Spinal cord (tissue), 10 donors: ENCODE data around the gene GPR37. TPM values are rescaled to one million over a fixed set of nuclear protein-coding genes. Genes with fewer than 3 reads are reported as not detected.
A peak's percentile ranks its signal among the peaks of the same experiment; 100 is the strongest.

Experiments used
- DNase-seq, 6 donors: peaks; one replicate each; pipeline versions ENCODE4 v3.0.0 to v3.0.0-alpha.2; 2013 to 2015; ENCODE audit warnings: low spot score in 6 of 6, low read depth in 4 of 6
- H3K27ac ChIP-seq: one replicate; pipeline ENCODE4 v1.5.1; 2013; ENCODE audit warnings: low read depth, low read length, control low read depth
- H3K27me3 ChIP-seq: one replicate; pipeline ENCODE4 v1.6.1; 2013; ENCODE audit warnings: low read length; ENCODE audit not compliant: control insufficient read depth, insufficient read depth
- H3K36me3 ChIP-seq: one replicate; pipeline ENCODE4 v1.6.1; 2013; ENCODE audit warnings: low read length; ENCODE audit not compliant: control insufficient read depth, insufficient read depth
- H3K4me1 ChIP-seq: one replicate; pipeline ENCODE4 v1.6.1; 2013; ENCODE audit warnings: low read length; ENCODE audit not compliant: control insufficient read depth, insufficient read depth
- H3K4me3 ChIP-seq: one replicate; pipeline ENCODE4 v1.5.1; 2013; ENCODE audit warnings: low read depth, low read length, control low read depth
- H3K9me3 ChIP-seq: one replicate; pipeline ENCODE4 v1.6.1; 2013; ENCODE audit warnings: low read length; ENCODE audit not compliant: control insufficient read depth, insufficient read depth
- WGBS: methylation state at CpG from one replicate; pipeline ENCODE4 v1.1.5; 2013; ENCODE audit warnings: missing lambda C conversion rate; ENCODE audit not compliant: insufficient coverage; 5-methylcytosine and 5-hydroxymethylcytosine counted together
- polyA plus RNA-seq, 2 donors: library from polyadenylated mRNA; unstranded; fragments of 120-200 nt; gene quantifications; one replicate each; pipeline ENCODE4 v1.2.1, GENCODE V29; 2013; ENCODE audit not compliant: insufficient read length in 2 of 2
- total RNA-seq, 2 donors: library from RNA; depleted of rRNA in 1 of 2; stranded (reverse); fragments of 120-200 nt in 1 of 2; fragments of >200 nt in 1 of 2; gene quantifications; one replicate each; pipeline versions ENCODE4 v1.2.3 to v1.2.4, GENCODE V29; 2013 to 2014
- donor health status: healthy.

GPR37 gene
- total and polyA plus RNA-seq, 4 donors = 14.1 to 38.8 (median 22.8) TPM

DNA sequence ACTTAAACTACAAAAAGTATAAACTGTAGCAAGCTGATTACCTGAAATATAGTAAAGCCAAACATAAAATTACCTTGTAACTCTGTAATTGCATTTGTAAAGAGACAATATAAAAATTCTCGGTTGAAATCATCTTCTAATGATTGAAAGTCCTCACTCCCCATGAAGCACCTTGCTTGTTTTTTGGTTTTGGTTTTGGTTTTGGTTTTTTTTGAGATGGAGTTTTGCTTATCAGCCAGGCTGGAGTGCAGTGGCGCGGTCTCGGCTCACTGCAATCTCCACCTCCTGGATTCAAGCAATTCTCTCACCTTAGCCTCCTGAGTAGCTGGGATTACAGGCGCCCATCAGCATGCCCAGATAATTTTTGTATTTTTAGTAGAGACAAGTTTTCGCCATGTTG is 33.9 kb upstream of the GPR37 start:
- Histone ChIP-seq H3K36me3 (no peaks in the 10 kb centered on the region), H3K4me1 (no peaks in the 10 kb centered on the region), H3K27ac (no peak overlapping the region), H3K4me3 (no peak overlapping the region), H3K27me3 (no peaks in the 10 kb centered on the region), H3K9me3 (no peaks in the 10 kb centered on the region)
- WGBS = 100% methylated on average over 1 of the region's 6 CpGs
- DNase-seq = no peak

DNA sequence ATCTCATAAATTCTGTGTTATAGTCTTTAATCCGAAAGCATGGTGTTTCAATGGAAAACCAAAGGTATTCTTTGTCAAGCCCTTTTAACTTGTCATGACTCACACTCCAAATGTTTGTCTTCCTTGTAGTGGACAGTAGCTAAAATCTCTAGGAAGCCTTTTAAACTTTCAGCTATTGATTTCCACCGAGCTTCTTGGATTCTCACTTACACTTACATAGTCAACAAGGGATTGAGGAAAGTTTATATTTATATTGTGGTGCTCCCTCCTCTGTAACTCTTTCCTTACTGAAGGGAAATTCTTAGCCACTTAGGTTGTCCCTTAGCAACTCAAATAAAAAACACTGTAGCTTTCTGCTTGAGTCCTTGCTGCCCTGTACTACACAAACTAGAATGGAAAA is 31.2 kb upstream of the GPR37 start:
- H3K36me3 ChIP-seq = no peaks in the 10 kb centered on the region
- no peaks in the 10 kb centered on the region for H3K9me3 ChIP-seq
- no peak overlapping the region for H3K27ac ChIP-seq
- no CpG with 5 or more reads among the region's 2 CpGs for WGBS
- DNase-seq = no peak
- H3K27me3 ChIP-seq = no peaks in the 10 kb centered on the region
- no peaks in the 10 kb centered on the region for H3K4me1 ChIP-seq
- H3K4me3 ChIP-seq = no peak overlapping the region

DNA sequence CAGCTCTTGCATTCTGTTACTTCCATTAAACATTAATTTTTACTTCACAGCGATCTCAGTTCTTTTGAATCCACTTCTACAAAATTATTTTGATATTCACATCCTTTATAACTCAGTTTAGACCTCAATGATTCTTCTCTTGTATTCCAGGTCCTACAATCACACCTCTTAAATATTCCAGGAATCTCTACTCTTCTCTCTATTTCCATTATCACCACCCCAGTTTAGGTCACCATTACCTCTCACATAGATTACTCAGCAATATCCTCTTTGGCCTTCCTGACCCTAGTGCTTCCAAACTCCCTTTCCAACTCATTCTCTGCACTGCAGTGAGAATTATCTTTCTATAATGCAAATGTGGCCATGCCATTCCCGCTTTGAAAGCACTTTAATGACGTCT is 27.1 kb upstream of the GPR37 start:
- Histone ChIP-seq H3K4me3 (no peak overlapping the region), H3K4me1 (no peaks in the 10 kb centered on the region), H3K27ac (no peak overlapping the region), H3K27me3 (no peaks in the 10 kb centered on the region), H3K36me3 (no peaks in the 10 kb centered on the region), H3K9me3 (no peaks in the 10 kb centered on the region)
- 91% methylated on average over 3 of the region's 3 CpGs for WGBS
- no peak for DNase-seq

DNA sequence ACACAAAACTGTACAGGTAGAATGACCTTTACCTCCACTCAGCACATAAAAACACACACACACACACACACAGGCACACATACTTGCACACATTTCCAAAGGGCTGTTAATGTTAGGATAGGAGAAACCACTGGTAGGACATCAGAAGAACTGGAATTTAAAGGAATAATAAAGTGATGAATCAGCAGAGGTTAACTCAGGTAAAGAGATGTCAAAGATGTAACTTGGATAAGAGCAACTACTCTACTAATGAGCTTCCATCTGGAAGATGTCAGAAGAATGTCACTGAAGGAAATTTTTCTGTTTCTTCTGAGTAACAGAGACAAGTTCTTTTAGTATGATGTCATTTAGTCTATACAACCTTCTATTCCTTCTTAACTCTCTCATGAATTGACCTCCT is 26.4 kb upstream of the GPR37 start:
- Histone ChIP-seq H3K27ac (no peak overlapping the region), H3K27me3 (no peaks in the 10 kb centered on the region), H3K36me3 (no peaks in the 10 kb centered on the region), H3K9me3 (no peaks in the 10 kb centered on the region), H3K4me1 (no peaks in the 10 kb centered on the region), H3K4me3 (no peak overlapping the region)
- no peak for DNase-seq

DNA sequence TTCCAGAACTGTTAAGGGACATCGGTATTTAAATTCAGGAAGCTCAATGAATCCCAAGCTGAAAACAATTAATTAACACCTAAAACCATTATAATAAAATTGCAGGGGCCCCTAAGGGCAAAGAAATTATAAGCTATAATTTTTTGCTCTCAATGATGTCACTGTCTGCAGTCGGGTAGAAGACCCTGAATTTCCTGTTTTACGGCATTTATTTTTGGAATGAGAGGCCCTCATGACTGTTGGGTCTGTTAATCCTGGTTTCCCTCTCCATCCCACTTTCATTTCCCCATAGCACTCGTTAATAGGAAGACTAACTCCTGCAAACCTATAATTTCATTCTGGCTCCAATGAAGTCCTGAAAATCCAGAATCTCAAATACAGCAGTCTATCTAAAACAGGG is 25.8 kb upstream of the GPR37 start:
- Histone ChIP-seq H3K36me3 (no peaks in the 10 kb centered on the region), H3K27ac (no peak overlapping the region), H3K27me3 (no peaks in the 10 kb centered on the region), H3K4me3 (no peak overlapping the region), H3K9me3 (no peaks in the 10 kb centered on the region), H3K4me1 (no peaks in the 10 kb centered on the region)
- no peak for DNase-seq
- WGBS = 83% methylated on average over 2 of the region's 4 CpGs

DNA sequence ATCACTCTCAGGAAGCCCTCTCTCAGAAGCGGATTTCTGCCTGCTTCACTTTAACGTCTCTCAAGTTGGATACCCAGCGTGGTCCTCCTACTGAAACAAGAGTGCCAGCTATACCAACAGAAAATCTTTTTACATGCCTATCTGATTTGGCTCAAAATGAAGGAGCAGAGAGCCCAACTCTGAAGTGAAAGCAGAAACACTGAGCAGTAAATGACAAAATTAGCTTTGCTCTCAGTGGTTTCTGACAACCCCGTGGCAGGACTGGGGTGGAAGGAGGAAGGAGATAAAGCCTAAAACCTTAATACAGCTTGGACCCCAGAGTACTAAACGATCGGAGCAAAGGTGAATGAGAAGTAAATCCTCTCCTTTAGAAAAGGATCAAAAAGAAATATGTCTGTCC is 25.1 kb upstream of the GPR37 start:
- Histone ChIP-seq H3K27me3 (no peaks in the 10 kb centered on the region), H3K4me1 (no peaks in the 10 kb centered on the region), H3K4me3 (no peak overlapping the region), H3K36me3 (no peaks in the 10 kb centered on the region), H3K27ac (no peak overlapping the region), H3K9me3 (no peaks in the 10 kb centered on the region)
- no peak for DNase-seq
- 93% methylated on average over 3 of the region's 6 CpGs for WGBS

DNA sequence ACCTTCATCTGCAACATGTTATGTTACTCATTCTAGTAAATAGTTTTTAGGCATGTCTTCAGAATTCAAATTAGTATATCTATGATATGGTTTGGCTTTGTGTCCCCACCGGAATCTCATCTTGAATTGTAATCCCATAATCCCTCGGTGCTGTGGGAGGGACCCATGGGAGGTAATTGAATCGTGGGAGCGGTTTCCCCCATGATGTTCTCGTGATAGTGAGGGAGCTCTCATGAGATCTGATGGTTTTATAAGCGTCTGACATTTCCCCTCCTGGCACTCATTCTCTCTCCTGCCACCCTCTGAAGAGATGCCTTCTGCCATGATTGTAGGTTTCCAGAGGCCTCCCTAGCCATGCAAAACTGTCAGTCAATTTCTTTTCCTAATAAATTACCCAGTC is 20.4 kb upstream of the GPR37 start:
- DNase-seq = no peak
- Histone ChIP-seq H3K27me3 (no peaks in the 10 kb centered on the region), H3K4me1 (no peaks in the 10 kb centered on the region), H3K9me3 (no peaks in the 10 kb centered on the region), H3K4me3 (no peak overlapping the region), H3K27ac (no peak overlapping the region), H3K36me3 (no peaks in the 10 kb centered on the region)
- WGBS = no CpG with 5 or more reads among the region's 6 CpGs

DNA sequence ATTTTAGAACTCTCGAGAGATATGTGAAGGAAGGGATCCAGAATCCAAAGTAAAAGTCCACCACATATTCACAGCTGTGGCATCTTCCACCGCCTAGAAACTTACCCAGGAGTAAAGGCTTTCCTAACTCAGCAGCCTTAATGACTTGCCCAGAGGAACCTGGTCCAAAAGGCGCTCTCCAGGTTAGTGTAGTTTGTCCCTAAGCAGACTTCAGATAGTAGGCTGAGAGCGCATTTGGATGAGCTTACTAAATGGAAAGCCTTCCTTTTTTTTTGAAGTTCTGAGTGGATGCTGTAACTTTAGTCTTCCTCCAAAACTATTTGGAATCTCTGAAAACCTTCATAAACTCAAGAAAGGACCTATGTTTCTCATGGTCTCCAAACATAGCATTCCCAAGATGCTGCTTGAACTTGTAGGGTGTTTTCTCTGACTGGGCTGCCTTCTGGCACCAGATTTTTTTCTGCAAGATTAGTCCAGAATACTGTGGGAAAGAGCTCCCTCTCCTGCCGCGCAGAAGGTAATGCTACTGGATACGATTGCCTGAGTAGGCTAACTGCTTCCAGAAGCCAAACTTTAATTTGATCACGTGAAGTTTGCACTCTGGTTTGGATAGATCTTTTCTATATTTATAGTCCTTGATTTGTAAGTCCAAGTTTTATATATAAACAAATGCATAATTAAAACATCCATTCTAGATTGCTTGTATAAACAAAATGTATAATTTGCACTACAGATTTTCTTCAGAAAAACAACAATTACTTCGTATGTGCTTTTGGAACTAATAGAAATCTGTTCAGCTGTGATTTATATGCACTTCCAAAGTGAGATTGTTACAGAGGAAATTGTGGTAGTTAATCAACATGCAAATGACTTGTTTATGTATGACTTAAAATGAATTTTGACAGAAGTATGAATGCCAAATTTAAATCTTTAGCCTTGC is 19.6 kb upstream of the GPR37 start:
- H3K4me3 ChIP-seq = no peak overlapping the region
- DNase-seq = peak in 4 of 6 donors; percentile 44 to 90 (median 67)
- no peaks in the 10 kb centered on the region for H3K27me3 ChIP-seq
- WGBS = 0% methylated on average over 1 of the region's 9 CpGs
- no peaks in the 10 kb centered on the region for H3K9me3 ChIP-seq
- no peaks in the 10 kb centered on the region for H3K36me3 ChIP-seq
- no peak overlapping the region for H3K27ac ChIP-seq
- no peaks in the 10 kb centered on the region for H3K4me1 ChIP-seq

DNA sequence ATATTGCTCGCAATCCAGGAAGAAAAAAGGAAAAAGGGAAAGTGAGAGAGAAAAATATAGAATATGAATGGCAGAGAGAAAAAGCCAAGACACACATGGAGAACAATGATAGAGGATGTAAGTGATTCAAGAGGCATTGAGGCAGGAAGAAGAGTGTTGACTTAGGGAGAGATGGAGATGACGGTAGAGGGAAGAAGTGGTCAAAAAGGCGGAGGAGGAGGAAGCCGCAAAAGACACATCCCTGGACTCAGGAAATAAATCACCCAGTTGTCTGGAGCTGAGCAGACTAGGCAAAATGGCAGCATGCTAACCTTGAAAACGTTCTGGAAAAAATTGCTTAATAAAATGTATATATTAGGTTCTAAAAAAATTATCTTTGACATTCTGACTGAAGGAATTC is 17.7 kb upstream of the GPR37 start:
- no peak for DNase-seq
- Histone ChIP-seq H3K27me3 (no peaks in the 10 kb centered on the region), H3K27ac (no peak overlapping the region), H3K36me3 (no peaks in the 10 kb centered on the region), H3K4me1 (no peaks in the 10 kb centered on the region), H3K9me3 (no peaks in the 10 kb centered on the region), H3K4me3 (no peak overlapping the region)
- WGBS = 93% methylated on average over 3 of the region's 5 CpGs
